ENCODE measurements around the gene OPHN1. TPM values are rescaled to one million over a fixed set of nuclear protein-coding genes. Genes with fewer than 3 reads are reported as not detected.

OPHN1 gene
- total and polyA plus RNA-seq, 2 experiments from 2014 or later = 4.5 to 5.6 TPM

DNA sequence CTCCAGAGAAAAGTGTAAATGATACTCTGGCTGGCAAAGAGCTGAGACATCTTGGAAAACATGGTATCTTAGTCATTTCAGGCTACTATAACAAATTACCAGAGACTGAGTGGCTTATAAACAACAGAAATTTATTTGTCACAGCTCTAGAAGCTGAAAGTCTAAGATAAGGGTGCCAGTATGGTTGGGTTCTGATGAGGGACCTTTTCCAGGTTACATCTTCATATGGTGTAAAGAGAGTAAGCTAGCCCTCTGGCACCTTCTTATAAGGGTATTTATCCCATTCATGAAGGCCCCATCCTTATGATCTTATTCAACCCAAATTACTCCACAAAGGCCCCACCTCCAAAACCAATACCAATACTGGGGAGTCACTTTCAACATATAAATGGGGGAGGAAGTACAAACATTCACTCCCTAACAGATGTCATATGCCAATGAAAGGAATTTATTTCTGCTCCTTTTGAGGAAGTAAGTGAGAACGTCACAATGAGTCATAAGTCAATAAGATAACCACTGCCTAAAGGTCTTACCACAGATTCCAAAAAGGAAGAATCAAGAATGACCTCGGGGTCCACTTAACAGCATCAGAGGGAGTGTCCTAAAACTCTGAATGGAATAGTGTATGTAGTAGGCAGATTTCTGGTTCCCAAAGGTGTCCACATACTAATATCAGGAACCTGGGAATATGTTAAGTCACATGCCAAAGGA, 246.6 kb downstream of the OPHN1 start:
- TF ChIP-seq EZH2 (IDR thresholded peaks at IDR 0.05; ENCODE audit: borderline replicate concordance) = no peak
- TF ChIP-seq, protein P1, sequence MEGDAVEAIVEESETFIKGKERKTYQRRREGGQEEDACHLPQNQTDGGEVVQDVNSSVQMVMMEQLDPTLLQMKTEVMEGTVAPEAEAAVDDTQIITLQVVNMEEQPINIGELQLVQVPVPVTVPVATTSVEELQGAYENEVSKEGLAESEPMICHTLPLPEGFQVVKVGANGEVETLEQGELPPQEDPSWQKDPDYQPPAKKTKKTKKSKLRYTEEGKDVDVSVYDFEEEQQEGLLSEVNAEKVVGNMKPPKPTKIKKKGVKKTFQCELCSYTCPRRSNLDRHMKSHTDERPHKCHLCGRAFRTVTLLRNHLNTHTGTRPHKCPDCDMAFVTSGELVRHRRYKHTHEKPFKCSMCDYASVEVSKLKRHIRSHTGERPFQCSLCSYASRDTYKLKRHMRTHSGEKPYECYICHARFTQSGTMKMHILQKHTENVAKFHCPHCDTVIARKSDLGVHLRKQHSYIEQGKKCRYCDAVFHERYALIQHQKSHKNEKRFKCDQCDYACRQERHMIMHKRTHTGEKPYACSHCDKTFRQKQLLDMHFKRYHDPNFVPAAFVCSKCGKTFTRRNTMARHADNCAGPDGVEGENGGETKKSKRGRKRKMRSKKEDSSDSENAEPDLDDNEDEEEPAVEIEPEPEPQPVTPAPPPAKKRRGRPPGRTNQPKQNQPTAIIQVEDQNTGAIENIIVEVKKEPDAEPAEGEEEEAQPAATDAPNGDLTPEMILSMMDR (IDR thresholded peaks at IDR 0.05; ENCODE audit: poor library complexity) = no peak
- no peak for TF ChIP-seq EZH2phosphoT487 (IDR thresholded peaks at IDR 0.05; ENCODE audit: low read depth, severe bottlenecking, unreplicated experiment)
- Histone ChIP-seq H3K4me1 (ENCODE audit: insufficient read depth) (no peaks in the 10 kb centered on the region), H3K79me2 (no peaks in the 10 kb centered on the region), H2AFZ (no peak overlapping the region), H3K9me3 (ENCODE audit: low read depth) (no peaks in the 10 kb centered on the region), H3K4me2 (no peak overlapping the region), H4K20me1 (ENCODE audit: insufficient read depth, poor library complexity, severe bottlenecking) (no peaks in the 10 kb centered on the region), H3K27me3 (no peaks in the 10 kb centered on the region), H3K4me3 (no peak overlapping the region), H3K27ac (no peak overlapping the region), H3K36me3 (replicated peaks; ENCODE audit: insufficient read depth, low read depth) (no peaks in the 10 kb centered on the region), H3K9me2 (replicated peaks; ENCODE audit: insufficient read depth) (no peaks in the 10 kb centered on the region)
- 50% methylated on average over 2 of the region's 2 CpGs for WGBS (ENCODE audit: low lambda C conversion rate, missing lambda C conversion rate)
- no peak for DNase-seq (ENCODE audit: low spot score)

DNA sequence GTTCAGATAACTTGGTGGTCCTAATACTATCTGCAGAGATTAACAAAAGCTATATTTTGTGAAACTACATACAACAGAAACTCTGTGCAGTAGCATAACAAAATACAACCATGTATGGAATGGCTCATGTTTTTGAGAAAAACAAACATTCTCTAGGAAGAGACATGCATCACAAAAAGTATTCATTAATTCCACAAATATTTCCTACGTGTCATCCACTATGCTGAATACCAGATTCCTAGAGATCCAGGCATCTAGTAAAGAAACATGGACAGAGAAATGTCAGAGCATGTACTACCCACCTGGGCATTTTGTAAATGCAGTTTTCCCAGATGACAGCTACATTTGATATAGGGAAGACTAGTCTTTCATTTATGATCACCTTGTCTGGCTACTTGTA, 248.1 kb downstream of the OPHN1 start:
- DNase-seq (ENCODE audit: low spot score) = no peak
- Histone ChIP-seq H2AFZ (no peak overlapping the region), H3K79me2 (no peaks in the 10 kb centered on the region), H3K27ac (no peak overlapping the region), H4K20me1 (ENCODE audit: insufficient read depth, poor library complexity, severe bottlenecking) (no peaks in the 10 kb centered on the region), H3K27me3 (no peaks in the 10 kb centered on the region), H3K36me3 (replicated peaks; ENCODE audit: insufficient read depth, low read depth) (no peaks in the 10 kb centered on the region), H3K4me1 (ENCODE audit: insufficient read depth) (no peaks in the 10 kb centered on the region), H3K4me2 (no peak overlapping the region), H3K9me2 (replicated peaks; ENCODE audit: insufficient read depth) (no peaks in the 10 kb centered on the region), H3K4me3 (no peak overlapping the region), H3K9me3 (ENCODE audit: low read depth) (no peaks in the 10 kb centered on the region)
- TF ChIP-seq EZH2 (IDR thresholded peaks at IDR 0.05; ENCODE audit: borderline replicate concordance) (no peak), EZH2phosphoT487 (IDR thresholded peaks at IDR 0.05; ENCODE audit: low read depth, severe bottlenecking, unreplicated experiment) (no peak)
- TF ChIP-seq, protein P1 (IDR thresholded peaks at IDR 0.05; ENCODE audit: poor library complexity) = no peak
- WGBS (ENCODE audit: low lambda C conversion rate, missing lambda C conversion rate) = 54% methylated on average over 1 of the region's 1 CpG

DNA sequence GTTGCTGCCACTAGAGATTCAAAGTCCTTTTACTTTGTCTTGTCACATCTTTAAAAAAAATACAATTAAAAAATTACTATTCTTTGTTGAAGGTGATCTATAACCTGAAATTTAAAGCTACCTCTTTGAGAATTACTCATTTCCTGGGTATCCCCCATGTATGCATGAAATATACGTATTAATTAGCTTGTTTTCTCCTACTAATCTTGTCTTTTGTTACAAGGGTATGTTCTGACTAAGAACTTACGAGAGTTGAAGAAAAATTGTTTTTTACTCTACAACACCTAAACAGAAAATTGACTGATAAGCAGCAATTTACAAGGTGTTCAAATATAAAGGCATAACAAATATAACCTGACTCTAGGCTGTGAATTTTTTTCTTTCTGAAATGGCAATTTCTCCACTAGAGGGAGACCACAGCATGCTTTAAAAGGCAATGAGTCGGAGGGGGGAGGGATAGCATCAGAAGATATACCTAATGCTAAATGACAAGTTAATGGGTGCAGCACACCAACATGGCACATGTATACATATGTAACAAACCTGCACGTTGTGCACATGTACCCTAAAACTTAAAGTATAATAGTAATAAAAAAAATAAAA, 249.6 kb downstream of the OPHN1 start:
- Histone ChIP-seq H3K9me3 (ENCODE audit: low read depth) (no peaks in the 10 kb centered on the region), H3K36me3 (replicated peaks; ENCODE audit: insufficient read depth, low read depth) (no peaks in the 10 kb centered on the region), H3K4me2 (no peak overlapping the region), H3K27ac (no peak overlapping the region), H3K79me2 (no peaks in the 10 kb centered on the region), H4K20me1 (ENCODE audit: insufficient read depth, poor library complexity, severe bottlenecking) (no peaks in the 10 kb centered on the region), H3K27me3 (no peaks in the 10 kb centered on the region), H3K4me3 (no peak overlapping the region), H3K4me1 (ENCODE audit: insufficient read depth) (no peaks in the 10 kb centered on the region), H3K9me2 (replicated peaks; ENCODE audit: insufficient read depth) (no peaks in the 10 kb centered on the region), H2AFZ (no peak overlapping the region)
- peak; percentile 49 for DNase-seq (ENCODE audit: low spot score)
- WGBS (ENCODE audit: low lambda C conversion rate, missing lambda C conversion rate) = 55% methylated on average over 4 of the region's 4 CpGs
- TF ChIP-seq EZH2phosphoT487 (IDR thresholded peaks at IDR 0.05; ENCODE audit: low read depth, severe bottlenecking, unreplicated experiment) = no peak
- TF ChIP-seq, protein P1 (IDR thresholded peaks at IDR 0.05; ENCODE audit: poor library complexity) = peak; percentile 56

Measured in hepatocyte (in vitro differentiated cells).